Ascending aorta (tissue), 2 donors: ENCODE data around the gene PPP1R3C. TPM values are rescaled to one million over a fixed set of nuclear protein-coding genes. Genes with fewer than 3 reads are reported as not detected.

Experiments
- DNase-seq, 2 donors: peaks; one replicate each; pipeline ENCODE4 v3.0.0-alpha.2; 2019; ENCODE audit warnings: low spot score in 2 of 2
- H3K27ac ChIP-seq, 2 donors: fragments of 200-600 bp; sonication (generic); one replicate each; pipeline ENCODE4 v1.5.1; 2016 to 2017; ENCODE audit warnings: mild to moderate bottlenecking in 1 of 2
- H3K27me3 ChIP-seq: fragments of 200-600 bp; sonication (generic); one replicate; pipeline ENCODE4 v1.5.1; 2017
- H3K36me3 ChIP-seq, 2 donors: fragments of 200-600 bp; sonication (generic); one replicate each; pipeline ENCODE4 v1.5.1; 2016
- H3K4me1 ChIP-seq, 2 donors: fragments of 200-600 bp; sonication (generic); one replicate each; pipeline ENCODE4 v1.5.1; 2016 to 2017; ENCODE audit warnings: mild to moderate bottlenecking in 1 of 2
- H3K4me3 ChIP-seq, 2 donors: fragments of 200-600 bp; sonication (generic); one replicate each; pipeline ENCODE4 v1.5.1; 2016 to 2017; ENCODE audit warnings: mild to moderate bottlenecking in 1 of 2
- H3K9me3 ChIP-seq, 2 donors: fragments of 200-600 bp; sonication (generic); one replicate each; pipeline ENCODE4 v1.5.1; 2016
- intact Hi-C: fragments of 100-400 bp; cut with DNase I; formaldehyde crosslinking; loops from one replicate; pipeline ENCODE4 v1.15.1; 2023
- total RNA-seq: library from RNA; depleted of rRNA; stranded (reverse); fragments of >200 nt; gene quantifications from one replicate; pipeline ENCODE4 v1.1.0, GENCODE V29; 2016
- TF ChIP-seq, protein P1 (sequence below), 3 experiments: fragments of 200-600 bp in 2 of 3; fragments of 450-650 bp in 1 of 3; sonication (generic) in 2 of 3; IDR thresholded peaks; one replicate each; pipeline ENCODE4 v1.5.1; 2016 to 2019; ENCODE audit warnings: antibody characterized with exemption in 3 of 3, mild to moderate bottlenecking in 1 of 3, moderate library complexity in 1 of 3

Gene PPP1R3C
- total RNA-seq, 1 donor from 2014 or later: 2.0 TPM

DNA sequence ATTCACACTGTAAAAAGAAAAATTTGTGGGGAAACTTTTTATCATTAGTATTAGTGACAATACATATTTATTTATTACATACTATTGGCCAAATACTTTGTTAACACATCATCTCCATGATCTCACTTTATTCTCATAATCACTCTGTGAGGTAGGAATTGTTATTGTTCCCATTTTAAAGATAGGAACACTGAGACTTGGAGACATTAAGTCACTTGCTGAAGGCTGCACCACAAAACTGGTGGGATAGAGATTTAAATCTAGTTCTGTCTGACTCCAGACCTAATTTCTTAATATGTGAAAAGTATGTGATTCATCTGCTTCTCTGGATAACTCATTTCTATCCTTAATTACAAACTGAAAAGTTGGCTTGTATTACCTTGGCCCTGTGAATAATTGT is 8.2 kb downstream of the PPP1R3C start:
- H3K27ac ChIP-seq: peak overlapping the region in 1 of 2 donors; percentile 8
- intact Hi-C loops: no loop called here
- peaks cover 2 to 3% of the 10 kb centered on the region in 2 donors for H3K4me1 ChIP-seq
- H3K9me3 ChIP-seq: peaks cover 7 to 23% of the 10 kb centered on the region in 2 donors
- H3K27me3 ChIP-seq: no peaks in the 10 kb centered on the region
- peaks cover 43 to 79% of the 10 kb centered on the region in 2 donors for H3K36me3 ChIP-seq
- TF ChIP-seq, protein P1, sequence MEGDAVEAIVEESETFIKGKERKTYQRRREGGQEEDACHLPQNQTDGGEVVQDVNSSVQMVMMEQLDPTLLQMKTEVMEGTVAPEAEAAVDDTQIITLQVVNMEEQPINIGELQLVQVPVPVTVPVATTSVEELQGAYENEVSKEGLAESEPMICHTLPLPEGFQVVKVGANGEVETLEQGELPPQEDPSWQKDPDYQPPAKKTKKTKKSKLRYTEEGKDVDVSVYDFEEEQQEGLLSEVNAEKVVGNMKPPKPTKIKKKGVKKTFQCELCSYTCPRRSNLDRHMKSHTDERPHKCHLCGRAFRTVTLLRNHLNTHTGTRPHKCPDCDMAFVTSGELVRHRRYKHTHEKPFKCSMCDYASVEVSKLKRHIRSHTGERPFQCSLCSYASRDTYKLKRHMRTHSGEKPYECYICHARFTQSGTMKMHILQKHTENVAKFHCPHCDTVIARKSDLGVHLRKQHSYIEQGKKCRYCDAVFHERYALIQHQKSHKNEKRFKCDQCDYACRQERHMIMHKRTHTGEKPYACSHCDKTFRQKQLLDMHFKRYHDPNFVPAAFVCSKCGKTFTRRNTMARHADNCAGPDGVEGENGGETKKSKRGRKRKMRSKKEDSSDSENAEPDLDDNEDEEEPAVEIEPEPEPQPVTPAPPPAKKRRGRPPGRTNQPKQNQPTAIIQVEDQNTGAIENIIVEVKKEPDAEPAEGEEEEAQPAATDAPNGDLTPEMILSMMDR (IDR thresholded peaks at IDR 0.05): no peak
- no peak overlapping the region for H3K4me3 ChIP-seq
- DNase-seq: no peak

DNA sequence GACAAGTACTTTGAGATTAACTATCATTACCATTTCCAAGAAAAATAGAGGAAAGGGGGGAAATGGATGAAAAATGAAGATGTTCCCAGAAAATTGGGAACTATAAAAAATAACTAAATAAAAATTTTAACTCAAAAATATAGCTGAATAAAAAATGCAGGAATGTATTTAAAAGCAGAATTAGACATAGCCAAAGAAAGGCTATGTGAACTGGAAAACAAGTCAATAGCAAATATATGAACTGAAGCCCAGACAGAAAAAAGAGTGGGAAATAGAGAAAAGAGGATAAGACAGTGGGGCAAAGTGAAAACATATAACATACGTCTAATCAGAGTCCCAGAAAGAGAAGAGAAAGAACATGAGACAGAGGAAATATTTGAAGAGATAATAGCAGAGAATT is 10.3 kb downstream of the PPP1R3C start:
- peaks cover 7 to 34% of the 10 kb centered on the region in 2 donors for H3K9me3 ChIP-seq
- no peak overlapping the region for H3K4me3 ChIP-seq
- no peak for DNase-seq
- H3K27ac ChIP-seq: no peak overlapping the region
- peaks cover 28 to 66% of the 10 kb centered on the region in 2 donors for H3K36me3 ChIP-seq
- H3K27me3 ChIP-seq: no peaks in the 10 kb centered on the region
- TF ChIP-seq, protein P1 (IDR thresholded peaks at IDR 0.05): no peak
- intact Hi-C loops: no loop called here
- peaks cover 0 to 2% of the 10 kb centered on the region in 2 donors for H3K4me1 ChIP-seq

DNA sequence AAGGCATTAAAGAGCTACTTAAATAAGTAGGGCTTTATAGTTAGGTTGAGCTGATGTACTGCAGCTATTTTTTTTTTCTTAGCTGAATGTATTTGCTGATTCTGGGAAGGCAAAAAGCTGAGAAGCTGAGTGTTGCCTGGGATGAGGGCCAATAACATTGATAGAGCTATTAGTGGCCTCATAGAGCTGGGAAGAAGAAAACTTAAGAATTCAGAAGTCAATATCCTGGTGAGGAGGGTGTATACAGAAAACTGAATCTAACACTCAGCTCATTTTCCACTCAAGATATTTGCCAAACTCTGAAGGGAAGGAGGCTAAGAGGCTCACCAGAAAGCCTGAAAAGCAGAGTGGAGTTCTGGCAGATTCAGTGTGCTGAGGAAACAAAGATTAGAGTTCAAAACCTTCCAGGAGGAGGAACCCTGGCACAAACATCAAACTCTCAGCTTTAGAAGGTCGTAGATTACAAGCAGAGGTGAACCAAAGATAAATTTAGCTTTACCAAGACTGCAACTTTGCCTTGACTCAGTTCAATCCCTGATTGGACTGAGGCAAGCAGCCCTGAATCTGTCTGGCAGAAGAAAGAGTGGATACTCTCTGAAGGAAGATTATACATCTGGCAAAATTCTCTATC is 11.3 kb downstream of the PPP1R3C start:
- intact Hi-C loops: no loop called here
- TF ChIP-seq, protein P1 (IDR thresholded peaks at IDR 0.05): no peak
- H3K27ac ChIP-seq: peak overlapping the region in 1 of 2 donors; percentile 8

DNA sequence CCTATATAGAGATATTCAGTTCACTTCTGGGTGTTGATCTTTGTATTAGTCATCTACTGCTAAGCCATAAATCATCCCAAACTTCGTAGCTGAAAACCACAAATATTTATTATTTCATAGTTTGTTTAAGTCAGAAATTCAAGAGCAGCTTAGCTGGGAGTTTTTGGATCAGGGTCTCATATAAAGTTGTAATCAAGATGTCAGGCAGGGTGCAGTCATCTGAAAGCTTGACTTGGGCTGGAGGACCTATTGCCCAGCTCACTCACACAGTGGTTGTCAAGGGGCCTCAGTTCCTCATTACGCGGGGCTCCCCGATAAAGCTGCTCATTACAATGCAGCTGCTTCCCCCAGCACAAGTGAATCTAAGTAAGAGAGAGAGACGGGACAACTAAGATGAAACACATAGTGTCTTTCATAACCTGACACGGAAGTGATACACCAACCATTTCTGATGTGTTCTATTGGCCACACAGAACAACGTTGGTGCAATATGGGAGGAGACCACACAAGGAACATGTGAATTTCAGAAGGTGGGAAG is 15.7 kb downstream of the PPP1R3C start:
- intact Hi-C loops: no loop called here
- H3K36me3 ChIP-seq: peaks cover 15 to 17% of the 10 kb centered on the region in 2 donors
- DNase-seq: no peak

More for the DNA sequence above, 11.3 kb downstream of the PPP1R3C start:
- Histone ChIP-seq H3K36me3 (peaks cover 28 to 61% of the 10 kb centered on the region in 2 donors), H3K4me3 (no peak overlapping the region), H3K27me3 (no peaks in the 10 kb centered on the region), H3K9me3 (peaks cover 7 to 34% of the 10 kb centered on the region in 2 donors), H3K4me1 (no peaks in the 10 kb centered on the region)
- no peak for DNase-seq

DNA sequence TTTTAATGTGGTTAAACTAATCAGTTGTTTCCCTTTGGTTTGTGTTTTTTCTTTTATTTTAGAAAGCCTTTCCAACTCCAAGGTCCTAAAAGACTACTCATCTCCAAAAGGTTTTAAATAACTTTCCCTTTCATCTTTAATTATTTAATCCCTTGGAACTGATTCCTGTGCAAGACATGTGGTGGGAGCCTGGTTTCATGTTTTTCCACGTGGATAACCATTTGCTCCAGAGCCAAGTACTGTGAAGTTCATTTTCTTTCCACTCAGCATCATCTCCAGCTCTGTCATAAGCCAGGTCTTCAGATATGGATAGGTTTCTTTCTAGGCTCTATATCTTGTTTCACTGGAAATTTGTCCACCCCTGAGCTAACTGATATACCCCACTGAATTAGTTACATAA is 16.7 kb downstream of the PPP1R3C start:
- no peaks in the 10 kb centered on the region for H3K27me3 ChIP-seq
- DNase-seq: no peak
- H3K36me3 ChIP-seq: peaks cover 7 to 15% of the 10 kb centered on the region in 2 donors
- H3K27ac ChIP-seq: peak overlapping the region in 1 of 2 donors; percentile 12
- TF ChIP-seq, protein P1 (IDR thresholded peaks at IDR 0.05): no peak
- H3K9me3 ChIP-seq: peaks cover 0 to 11% of the 10 kb centered on the region in 2 donors
- no peak overlapping the region for H3K4me3 ChIP-seq
- peaks cover 1 to 10% of the 10 kb centered on the region in 2 donors for H3K4me1 ChIP-seq
- intact Hi-C loops: no loop called here

More for the DNA sequence above, 15.7 kb downstream of the PPP1R3C start:
- Histone ChIP-seq H3K4me1 (peaks cover 0 to 10% of the 10 kb centered on the region in 2 donors), H3K9me3 (peaks cover 6 to 15% of the 10 kb centered on the region in 2 donors), H3K27me3 (no peaks in the 10 kb centered on the region), H3K4me3 (no peak overlapping the region), H3K27ac (no peak overlapping the region)
- TF ChIP-seq, protein P1 (IDR thresholded peaks at IDR 0.05): no peak
